Sigmoid colon (tissue), 4 donors: ENCODE measurements around the gene FARSB.

Source experiments
- EP300 ChIP-seq, 4 donors: sonication (generic); formaldehyde crosslinking; IDR thresholded peaks; one replicate each; pipeline ENCODE4 v1.6.1; 2017; ENCODE audit warnings: antibody characterized with exemption in 4 of 4
- POLR2A ChIP-seq, 2 donors: fragments of 450-650 bp; IDR thresholded peaks; one replicate each; pipeline ENCODE4 v1.6.1; 2016; ENCODE audit warnings: antibody characterized with exemption in 2 of 2, mild to moderate bottlenecking in 2 of 2, moderate library complexity in 2 of 2
- POLR2AphosphoS5 ChIP-seq, 4 donors: sonication (generic); formaldehyde crosslinking; IDR thresholded peaks; one replicate each; pipeline ENCODE4 v1.6.1; 2017; ENCODE audit warnings: antibody characterized with exemption in 4 of 4
- TF ChIP-seq, protein P1 (sequence below), 4 experiments: fragments of 450-650 bp in 3 of 4; fragments of 200-600 bp in 1 of 4; IDR thresholded peaks; one replicate each; pipeline ENCODE4 v1.5.1; 2016 to 2019; ENCODE audit warnings: antibody characterized with exemption in 4 of 4, mild to moderate bottlenecking in 3 of 4, moderate library complexity in 2 of 4

DNA sequence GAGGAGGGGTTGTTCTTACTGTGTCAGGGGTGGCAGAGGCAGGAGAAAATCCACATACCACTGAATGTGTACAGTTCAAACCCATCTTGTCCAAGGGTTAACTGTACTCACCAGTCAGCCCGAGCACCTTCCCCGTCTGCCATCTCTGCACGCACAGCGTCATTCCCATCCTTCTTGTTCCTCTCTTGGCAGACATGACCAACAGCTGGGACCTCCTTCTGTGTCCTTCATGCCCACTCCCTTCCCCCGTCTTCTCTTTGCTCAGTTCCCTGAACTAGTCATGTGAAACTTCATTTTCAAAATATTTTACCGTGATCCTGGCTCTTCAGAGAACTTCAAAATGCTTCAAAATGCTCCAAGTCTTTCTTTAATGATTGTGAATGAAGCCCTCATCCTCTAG, 92.0 kb downstream of the FARSB start:
- TF ChIP-seq, protein P1, sequence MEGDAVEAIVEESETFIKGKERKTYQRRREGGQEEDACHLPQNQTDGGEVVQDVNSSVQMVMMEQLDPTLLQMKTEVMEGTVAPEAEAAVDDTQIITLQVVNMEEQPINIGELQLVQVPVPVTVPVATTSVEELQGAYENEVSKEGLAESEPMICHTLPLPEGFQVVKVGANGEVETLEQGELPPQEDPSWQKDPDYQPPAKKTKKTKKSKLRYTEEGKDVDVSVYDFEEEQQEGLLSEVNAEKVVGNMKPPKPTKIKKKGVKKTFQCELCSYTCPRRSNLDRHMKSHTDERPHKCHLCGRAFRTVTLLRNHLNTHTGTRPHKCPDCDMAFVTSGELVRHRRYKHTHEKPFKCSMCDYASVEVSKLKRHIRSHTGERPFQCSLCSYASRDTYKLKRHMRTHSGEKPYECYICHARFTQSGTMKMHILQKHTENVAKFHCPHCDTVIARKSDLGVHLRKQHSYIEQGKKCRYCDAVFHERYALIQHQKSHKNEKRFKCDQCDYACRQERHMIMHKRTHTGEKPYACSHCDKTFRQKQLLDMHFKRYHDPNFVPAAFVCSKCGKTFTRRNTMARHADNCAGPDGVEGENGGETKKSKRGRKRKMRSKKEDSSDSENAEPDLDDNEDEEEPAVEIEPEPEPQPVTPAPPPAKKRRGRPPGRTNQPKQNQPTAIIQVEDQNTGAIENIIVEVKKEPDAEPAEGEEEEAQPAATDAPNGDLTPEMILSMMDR (IDR thresholded peaks at IDR 0.05), result no peak
- TF ChIP-seq POLR2A (IDR thresholded peaks at IDR 0.05) (no peak), POLR2AphosphoS5 (IDR thresholded peaks at IDR 0.05) (no peak), EP300 (IDR thresholded peaks at IDR 0.05) (no peak)
